HG02610 (cell line): ENCODE measurements around the gene POLR2I.
"Not testable (repeated sequence)": the region's sequence is repeated elsewhere in the genome, so short reads cannot be mapped to it uniquely, and the experiment has no call there.

Experiments used
- ATAC-seq: cut with Tn5 transposase; IDR thresholded peaks from one replicate; pipeline ENCODE4 v1.9.1; 2021; ENCODE audit warnings: mild to moderate bottlenecking, moderate library complexity; ENCODE audit not compliant: unreplicated experiment

Gene POLR2I

GRCh38 chr19:36134867-36135266, 20.2 kb upstream of the POLR2I start:
- not testable (repeated sequence) for ATAC-seq

DNA sequence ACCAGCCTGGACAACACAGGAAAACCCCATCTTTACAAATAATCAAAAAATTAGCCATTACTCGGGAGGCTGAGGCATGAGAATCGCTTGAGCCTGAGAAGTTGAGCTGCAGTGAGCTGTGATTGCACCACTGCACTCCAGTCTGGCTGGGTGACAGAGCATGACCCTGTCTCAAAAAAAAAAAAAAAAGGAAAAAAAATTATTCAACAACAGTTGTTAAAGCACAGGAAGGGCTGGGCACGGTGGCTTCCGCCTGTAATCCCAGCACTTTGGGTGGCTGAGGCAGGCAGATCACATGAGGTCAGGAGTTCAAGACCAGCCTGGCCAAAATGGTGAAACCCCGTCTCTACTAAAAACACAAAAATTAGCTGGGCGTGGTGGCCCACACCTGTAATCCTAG, 16.5 kb upstream of the POLR2I start:
- not testable (repeated sequence) for ATAC-seq

DNA sequence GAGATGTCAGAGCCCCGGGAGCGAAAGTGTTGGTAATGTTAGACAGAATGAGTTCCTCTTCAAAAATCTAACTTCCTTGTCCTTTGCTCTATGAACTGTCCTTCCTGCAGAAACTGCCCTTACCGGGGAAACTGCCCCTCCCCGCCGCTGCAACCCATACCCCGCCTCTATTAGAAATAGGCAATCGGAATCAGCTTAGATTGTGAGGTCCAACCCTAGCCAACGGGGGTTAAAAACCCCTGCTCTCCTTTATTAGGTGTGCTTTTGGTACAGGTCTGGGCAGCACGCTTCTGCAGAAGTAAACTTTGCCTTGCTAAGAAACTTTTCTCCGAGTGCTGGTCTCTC, 13.7 kb upstream of the POLR2I start:
- ATAC-seq, result peak; percentile 3

GRCh38 chr19:36125557-36125956, 10.9 kb upstream of the POLR2I start:
- no peak for ATAC-seq

DNA sequence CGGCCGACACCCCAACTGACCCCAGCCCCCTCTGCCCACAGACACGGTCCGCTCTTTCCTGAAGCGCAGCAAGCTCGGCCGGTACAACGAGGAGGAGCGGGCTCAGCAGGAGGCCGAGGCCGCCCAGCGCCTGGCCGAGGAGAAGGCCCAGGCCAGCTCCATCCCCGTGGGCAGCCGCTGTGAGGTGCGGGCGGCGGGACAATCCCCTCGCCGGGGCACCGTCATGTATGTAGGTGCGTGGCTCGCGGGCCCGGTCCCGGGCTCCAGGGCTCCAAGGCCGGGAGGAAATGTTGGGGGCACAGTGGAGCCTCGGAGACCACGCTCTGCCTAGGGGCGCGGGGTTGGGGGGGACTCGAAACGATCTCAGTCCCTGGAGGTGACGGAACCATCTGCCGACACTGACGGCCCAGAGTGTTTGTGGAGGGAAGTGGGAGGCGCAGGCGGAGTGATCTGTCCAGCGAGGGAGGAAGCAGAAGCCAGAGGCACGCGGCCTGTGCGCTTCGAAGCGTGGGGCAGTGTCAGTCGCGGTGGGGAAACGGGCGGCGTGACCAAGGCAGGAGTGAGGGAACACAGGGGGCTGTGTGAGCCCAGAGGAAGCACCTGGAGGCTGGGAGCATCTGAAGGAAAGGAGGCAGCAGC, 6.9 kb upstream of the POLR2I start:
- ATAC-seq, result no peak

- no peak for ATAC-seq
Observed at GRCh38 chr19:36120984-36121358, 6.3 kb upstream of the POLR2I start.

GRCh38 chr19:36120092-36120983, 5.7 kb upstream of the POLR2I start:
- ATAC-seq, result no peak

GRCh38 chr19:36116344-36116637, 1.6 kb upstream of the POLR2I start:
- ATAC-seq, result no peak

DNA sequence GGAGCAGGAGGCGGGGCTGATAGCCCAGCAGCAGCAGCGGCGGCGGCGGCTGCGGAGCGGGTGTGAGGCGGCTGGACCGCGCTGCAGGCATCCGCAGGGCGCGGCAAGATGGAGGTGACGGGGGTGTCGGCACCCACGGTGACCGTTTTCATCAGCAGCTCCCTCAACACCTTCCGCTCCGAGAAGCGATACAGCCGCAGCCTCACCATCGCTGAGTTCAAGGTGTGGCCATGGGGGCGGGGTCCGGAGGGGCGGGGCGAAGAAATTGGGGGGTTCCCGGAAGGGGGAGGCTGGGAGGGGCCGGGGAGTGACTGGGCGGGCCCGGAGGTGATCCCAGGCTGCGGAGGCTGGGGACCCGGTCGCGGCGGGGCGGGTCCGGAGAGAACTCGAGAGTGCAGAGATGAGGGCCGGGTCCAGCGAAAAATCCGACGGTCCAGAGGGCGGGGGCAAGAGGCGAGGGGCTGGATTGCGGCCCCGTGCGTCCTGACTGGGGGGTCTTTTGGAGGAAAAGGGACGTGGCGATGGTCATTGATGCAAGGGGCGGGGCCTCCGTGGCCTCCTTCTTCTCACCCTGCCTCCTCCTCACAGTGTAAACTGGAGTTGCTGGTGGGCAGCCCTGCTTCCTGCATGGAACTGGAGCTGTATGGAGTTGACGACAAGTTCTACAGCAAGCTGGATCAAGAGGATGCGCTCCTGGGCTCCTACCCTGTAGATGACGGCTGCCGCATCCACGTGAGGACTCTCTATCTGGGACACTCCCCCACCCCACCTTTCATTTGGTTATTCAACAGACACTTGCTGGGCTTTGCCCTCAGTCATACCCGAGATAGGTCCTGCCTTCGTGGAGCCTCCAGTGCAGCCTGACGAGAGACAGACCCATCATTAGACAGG, 1.0 kb upstream of the POLR2I start, which contains the start of gene TBCB:
Gene TBCB (plus strand): TSS at position 16 of the 891 bp plus-strand sequence. CDS start 93 bp downstream, at position 109.
- no peak for ATAC-seq

DNA sequence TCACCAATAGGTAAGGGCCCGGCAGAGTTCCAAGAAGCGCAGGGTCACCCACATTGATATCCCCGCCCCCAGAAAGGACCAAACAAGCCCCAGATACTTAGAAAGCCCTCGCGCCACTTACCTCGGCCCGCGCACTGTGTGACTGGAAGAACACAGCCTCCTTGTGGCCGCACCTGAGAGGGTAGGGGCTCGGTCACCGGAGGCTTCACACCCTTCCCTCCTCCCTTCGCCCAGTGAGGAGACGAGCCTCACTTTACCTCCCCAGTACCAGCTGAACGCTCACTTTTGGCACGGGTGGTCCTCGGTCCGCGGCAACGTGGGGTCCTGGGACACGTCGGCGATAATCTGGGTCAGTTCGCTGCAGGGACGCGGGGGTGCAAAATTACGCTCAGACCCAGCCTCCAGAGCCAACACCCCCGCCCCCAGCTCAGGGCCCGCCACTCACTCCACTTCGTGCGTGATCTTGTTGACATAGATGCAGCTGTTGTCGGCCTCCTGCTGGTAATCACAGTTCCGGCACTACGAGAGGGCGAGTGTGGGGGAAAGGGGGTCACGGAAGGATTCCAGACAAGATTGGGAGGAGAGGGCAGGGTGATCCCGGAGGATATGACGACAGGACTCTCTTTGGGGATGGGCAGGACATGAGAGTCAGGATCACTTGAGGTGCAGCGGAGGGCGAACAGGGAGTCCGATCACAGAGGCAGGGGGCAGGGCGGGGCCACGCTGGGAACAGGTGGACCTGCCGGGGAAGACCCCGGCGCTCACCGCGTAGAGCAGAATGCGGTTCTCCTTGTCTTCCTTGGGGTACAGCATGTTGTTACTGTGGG, 568 bp downstream of the POLR2I start:
- ATAC-seq, result no peak

- ATAC-seq, result no peak
Observed at GRCh38 chr19:36113425-36113824, 1.2 kb downstream of the POLR2I start.

GRCh38 chr19:36112678-36113077, 2.0 kb downstream of the POLR2I start:
- ATAC-seq, result no peak

DNA sequence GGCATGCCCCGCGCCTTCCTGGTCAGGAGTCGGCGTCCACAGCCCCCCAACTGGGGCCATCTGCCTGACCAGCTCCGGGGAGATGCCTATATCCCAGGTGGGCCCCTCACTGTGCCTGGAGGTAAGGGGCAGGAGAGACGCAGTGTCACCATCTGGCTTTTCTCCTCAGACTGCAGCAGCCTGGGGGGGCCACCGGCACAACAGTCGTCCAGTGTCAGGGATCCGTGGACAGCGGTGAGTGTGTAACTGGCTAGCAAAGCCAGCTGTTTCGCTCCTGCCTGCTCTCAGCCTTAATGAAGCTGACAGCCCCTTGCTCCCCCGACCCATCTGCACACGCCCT, 3.5 kb downstream of the POLR2I start:
- ATAC-seq, result no peak

GRCh38 chr19:36110487-36111199, 4.0 kb downstream of the POLR2I start, which contains the start of gene OVOL3:
TSS of gene OVOL3 (plus strand) at chr19:36111143. CDS start at chr19:36111203, 60 bp downstream.
- ATAC-seq, result no peak

GRCh38 chr19:36108684-36109083, 6.0 kb downstream of the POLR2I start:
- no peak for ATAC-seq

DNA sequence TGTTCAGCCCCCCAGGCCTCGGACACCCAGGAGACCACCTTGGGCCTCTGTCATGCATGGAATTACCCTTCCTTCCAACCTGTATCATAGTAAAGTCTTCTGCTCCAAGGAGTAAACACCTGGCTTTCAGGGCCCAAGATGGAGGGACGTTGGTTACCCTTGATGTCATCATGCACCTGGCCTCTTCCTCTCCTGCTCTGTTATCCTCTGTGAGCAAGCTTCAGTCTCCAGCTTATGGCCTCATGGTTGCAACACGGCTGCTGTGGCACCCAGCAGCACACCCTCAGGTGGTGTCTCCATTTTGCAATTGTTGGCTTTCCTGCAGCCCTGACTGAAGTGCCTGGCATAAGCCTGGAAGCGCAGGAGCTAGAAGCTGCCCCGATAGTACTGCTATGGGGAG, 7.7 kb downstream of the POLR2I start:
- no peak for ATAC-seq

DNA sequence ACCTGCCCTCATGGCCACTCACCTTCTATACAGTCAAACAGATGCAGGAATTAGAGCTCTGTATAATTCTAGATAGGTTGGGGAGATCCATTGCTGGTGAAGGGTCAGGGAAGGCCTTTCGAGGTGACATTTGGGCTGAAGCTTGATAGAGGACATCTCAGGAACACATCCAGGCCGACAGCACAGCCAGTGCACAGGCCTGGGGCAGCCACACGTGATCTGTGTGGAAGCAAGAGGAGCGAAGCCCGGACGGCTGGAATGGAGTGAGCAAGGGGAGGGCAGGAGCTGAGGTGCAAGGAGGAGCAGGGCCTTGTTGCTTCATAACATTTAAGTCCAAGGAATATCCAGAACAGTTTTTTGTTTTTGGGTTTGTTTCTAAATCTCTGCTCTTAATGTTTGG, 8.2 kb downstream of the POLR2I start:
- no peak for ATAC-seq

GRCh38 chr19:36103842-36104552, 10.7 kb downstream of the POLR2I start:
- no peak for ATAC-seq

GRCh38 chr19:36103040-36103626, 11.5 kb downstream of the POLR2I start:
- no peak for ATAC-seq
